Testis (tissue), 3 donors: ENCODE results near the gene TOP1. TPM values are rescaled to one million over a fixed set of nuclear protein-coding genes. Genes with fewer than 3 reads are reported as not detected.

ENCODE experiments used
- DNase-seq: peaks from one replicate; pipeline ENCODE4 v3.0.0-alpha.2; 2019
- H3K27ac ChIP-seq, 2 donors: fragments of 200-600 bp; sonication (generic); one replicate each; pipeline ENCODE4 v1.5.1; 2019
- H3K27me3 ChIP-seq: fragments of 200-600 bp; sonication (generic); one replicate; pipeline ENCODE4 v1.5.1; 2019
- H3K36me3 ChIP-seq: fragments of 200-600 bp; sonication (generic); one replicate; pipeline ENCODE4 v1.5.1; 2017; ENCODE audit warnings: low read depth; ENCODE audit errors: missing control alignments
- H3K4me1 ChIP-seq: fragments of 200-600 bp; sonication (generic); one replicate; pipeline ENCODE4 v1.5.1; 2019
- H3K4me3 ChIP-seq, 2 donors: fragments of 200-600 bp; sonication (generic); one replicate each; pipeline ENCODE4 v1.5.1; 2017 to 2019
- H3K9me3 ChIP-seq: fragments of 200-600 bp; sonication (generic); one replicate; pipeline ENCODE4 v1.5.1; 2017
- CTCF ChIP-seq, 3 experiments: fragments of 450-650 bp in 2 of 3; fragments of 200-600 bp in 1 of 3; sonication (generic) in 1 of 3; IDR thresholded peaks; one replicate each; pipeline ENCODE4 v1.5.1; 2016 to 2019; ENCODE audit warnings: antibody characterized with exemption in 3 of 3, mild to moderate bottlenecking in 2 of 3, moderate library complexity in 1 of 3
- POLR2A ChIP-seq: fragments of 450-650 bp; IDR thresholded peaks from one replicate; pipeline ENCODE4 v1.6.1; 2017; ENCODE audit warnings: antibody characterized with exemption, mild to moderate bottlenecking, moderate library complexity
- WGBS, 2 donors: methylation state at CpG; one replicate each; pipeline ENCODE4 v1.1.5; 2018; 5-methylcytosine and 5-hydroxymethylcytosine counted together
- intact Hi-C: fragments of 100-400 bp; cut with DNase I; formaldehyde crosslinking; loops from one replicate; pipeline ENCODE4 v1.15.1; 2023; ENCODE audit warnings: low total_unique reads
- polyA plus RNA-seq: library from polyadenylated mRNA; stranded (reverse); fragments of 350-450 nt; fragmentation: Illumina TruSeq; extraction: RNeasy Lipid Tissue Mini Kit (QIAGEN cat#74804); gene quantifications from one replicate; pipeline ENCODE4 v1.2.3, GENCODE V29; 2014; ENCODE audit warnings: low read depth, low replicate concordance; ENCODE audit not compliant: insufficient read depth
- total RNA-seq, 2 donors: library from RNA; depleted of rRNA; stranded (reverse); fragments of >200 nt; gene quantifications; one replicate each; pipeline ENCODE4 v1.2.3, GENCODE V29; 2016

TOP1 gene
- total and polyA plus RNA-seq, 3 donors from 2014 or later: 12.1 to 36.6 (median 33.8) TPM

- intact Hi-C loops: no loop called here
- H3K36me3 ChIP-seq: no peaks in the 10 kb centered on the region
- no peaks in the 10 kb centered on the region for H3K4me1 ChIP-seq
- H3K9me3 ChIP-seq: no peaks in the 10 kb centered on the region
- H3K27ac ChIP-seq: no peak overlapping the region
- 79 to 96% methylated on average over 1 of the region's 1 CpG for WGBS, 2 donors
- H3K4me3 ChIP-seq: no peak overlapping the region
- DNase-seq: no peak
- no peaks in the 10 kb centered on the region for H3K27me3 ChIP-seq
- no peak for TF ChIP-seq CTCF (IDR thresholded peaks at IDR 0.05)
- TF ChIP-seq POLR2A: no peak
Observed at GRCh38 chr20:41064377-41064776, 35.8 kb downstream of the TOP1 start.

DNA sequence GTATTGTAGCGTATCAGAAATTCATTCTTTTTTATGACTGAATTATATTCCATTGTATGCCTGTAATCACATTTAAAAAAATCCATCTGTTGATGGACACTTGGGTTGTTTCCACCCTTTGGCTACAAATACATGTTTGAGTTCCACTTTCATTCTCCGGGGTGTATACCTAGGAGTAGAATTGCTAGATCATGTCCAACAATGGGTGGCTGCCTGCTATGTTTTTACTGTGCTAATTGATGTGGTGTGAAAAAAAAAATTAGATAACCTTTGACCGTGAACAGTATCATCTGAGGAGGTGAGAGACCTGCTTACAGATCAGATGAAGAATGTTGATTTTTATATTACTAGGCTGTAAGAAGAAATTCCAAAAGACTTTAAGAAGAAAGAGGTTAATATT is 37.1 kb downstream of the TOP1 start:
- TF ChIP-seq POLR2A (no peak), CTCF (IDR thresholded peaks at IDR 0.05) (no peak)
- no peaks in the 10 kb centered on the region for H3K4me1 ChIP-seq
- intact Hi-C loops: no loop called here

DNA sequence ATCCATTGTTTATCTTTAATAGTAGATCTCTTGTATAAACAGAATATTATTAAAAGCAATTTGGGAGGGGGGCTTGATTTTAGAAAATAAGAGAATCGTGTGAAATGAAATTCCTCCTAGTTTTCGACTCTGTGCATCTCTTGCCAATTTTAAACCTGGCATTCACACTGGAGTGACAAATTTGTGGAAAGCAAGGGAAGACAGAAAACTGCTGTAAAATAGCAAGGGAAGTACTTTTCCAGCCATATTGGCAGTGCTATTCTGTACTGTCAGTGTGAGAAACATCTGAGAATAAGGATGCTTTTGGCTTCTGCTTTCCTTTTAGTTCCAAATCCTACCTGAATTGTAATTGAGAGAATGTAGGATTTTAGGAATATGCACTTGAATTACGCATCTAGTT is 40.2 kb downstream of the TOP1 start:
- H3K36me3 ChIP-seq: no peaks in the 10 kb centered on the region
- no peaks in the 10 kb centered on the region for H3K27me3 ChIP-seq
- no peak for DNase-seq
- no peak overlapping the region for H3K4me3 ChIP-seq
- intact Hi-C loops: no loop called here
- TF ChIP-seq CTCF (IDR thresholded peaks at IDR 0.05) (no peak), POLR2A (no peak)
- peaks cover 7% of the 10 kb centered on the region for H3K4me1 ChIP-seq
- 87 to 88% methylated on average over 3 of the region's 3 CpGs for WGBS, 2 donors
- no peaks in the 10 kb centered on the region for H3K9me3 ChIP-seq
- no peak overlapping the region for H3K27ac ChIP-seq

More for the DNA sequence above, 37.1 kb downstream of the TOP1 start:
- 92 to 95% methylated on average over 3 of the region's 3 CpGs for WGBS, 2 donors
- Histone ChIP-seq H3K9me3 (no peaks in the 10 kb centered on the region), H3K36me3 (no peaks in the 10 kb centered on the region), H3K27ac (no peak overlapping the region), H3K27me3 (no peaks in the 10 kb centered on the region), H3K4me3 (no peak overlapping the region)
- no peak for DNase-seq

DNA sequence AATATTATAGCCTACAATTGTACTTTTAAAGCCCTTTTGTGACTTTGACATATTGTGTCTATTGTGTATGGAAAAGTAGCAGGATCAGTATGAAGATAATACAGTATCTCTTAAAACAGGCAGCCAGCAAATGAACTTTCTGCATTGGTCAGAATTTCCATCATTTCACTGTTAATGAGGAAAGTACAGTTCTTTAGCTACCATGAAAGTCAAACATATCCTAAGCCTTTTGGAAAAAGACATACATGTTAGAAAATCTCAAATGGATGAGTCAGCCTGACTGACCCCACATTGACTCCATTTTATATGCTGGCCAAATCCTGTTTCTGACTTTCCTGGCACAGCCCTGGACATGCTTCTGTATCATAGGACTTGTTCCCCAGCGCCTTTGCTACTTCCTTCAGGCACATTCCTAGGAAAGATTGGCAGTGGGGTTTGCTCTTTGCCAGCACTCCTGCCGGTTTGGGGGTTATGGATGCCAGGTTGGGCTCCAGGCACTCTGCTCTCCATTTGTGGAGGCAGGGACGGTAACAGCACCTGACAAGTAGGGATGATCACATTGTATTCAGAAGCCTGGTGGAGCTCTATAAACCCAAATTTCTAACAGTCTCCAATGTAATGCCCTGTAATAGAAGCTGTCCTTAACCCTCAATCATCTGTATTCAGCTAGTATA is 43.7 kb downstream of the TOP1 start:
- Histone ChIP-seq H3K4me3 (no peak overlapping the region), H3K36me3 (no peaks in the 10 kb centered on the region), H3K4me1 (peaks cover 7% of the 10 kb centered on the region), H3K9me3 (no peaks in the 10 kb centered on the region), H3K27ac (no peak overlapping the region), H3K27me3 (no peaks in the 10 kb centered on the region)
- intact Hi-C loops: no loop called here
- TF ChIP-seq POLR2A (no peak), CTCF (IDR thresholded peaks at IDR 0.05) (no peak)
- DNase-seq: no peak
- 47 to 72% methylated on average over 3 of the region's 3 CpGs for WGBS, 2 donors

DNA sequence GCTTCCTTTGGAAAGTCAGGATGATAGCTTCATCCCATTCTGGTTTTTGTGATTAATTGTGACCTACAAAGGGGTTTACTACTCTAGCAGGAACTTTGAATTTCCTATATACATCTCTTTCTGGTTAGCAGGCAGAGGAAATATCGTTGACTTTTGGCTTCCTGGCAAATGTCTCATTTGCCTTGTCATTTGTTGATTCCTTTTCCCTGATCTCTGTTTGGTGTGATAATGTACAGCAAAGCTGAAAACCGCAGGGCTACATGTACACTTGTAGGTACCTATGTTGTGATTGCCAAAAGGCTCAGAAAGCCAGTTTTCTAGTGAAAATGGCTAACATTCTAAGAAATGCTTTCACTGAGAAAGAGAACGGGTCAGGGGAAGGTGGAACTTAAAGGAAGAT is 44.3 kb downstream of the TOP1 start:
- DNase-seq: no peak
- H3K4me1 ChIP-seq: peaks cover 7% of the 10 kb centered on the region
- no peaks in the 10 kb centered on the region for H3K9me3 ChIP-seq
- intact Hi-C loops: no loop called here
- WGBS, 2 donors: 70 to 73% methylated on average over 3 of the region's 3 CpGs
- no peaks in the 10 kb centered on the region for H3K36me3 ChIP-seq
- TF ChIP-seq CTCF (IDR thresholded peaks at IDR 0.05): no peak
- TF ChIP-seq POLR2A: no peak
- H3K4me3 ChIP-seq: no peak overlapping the region
- H3K27me3 ChIP-seq: no peaks in the 10 kb centered on the region
- no peak overlapping the region for H3K27ac ChIP-seq
